Activated CD4-positive, alpha-beta T cell treated with anti-CD3 and anti-CD28 coated beads, Interleukin-2, amount 50 U/mL, for 1 hour (primary cell): ENCODE measurements around the gene RNASE13.

Experiments
- DNase-seq: peaks from one replicate; pipeline ENCODE4 v3.0.0-alpha.2; 2020

Gene RNASE13

DNA sequence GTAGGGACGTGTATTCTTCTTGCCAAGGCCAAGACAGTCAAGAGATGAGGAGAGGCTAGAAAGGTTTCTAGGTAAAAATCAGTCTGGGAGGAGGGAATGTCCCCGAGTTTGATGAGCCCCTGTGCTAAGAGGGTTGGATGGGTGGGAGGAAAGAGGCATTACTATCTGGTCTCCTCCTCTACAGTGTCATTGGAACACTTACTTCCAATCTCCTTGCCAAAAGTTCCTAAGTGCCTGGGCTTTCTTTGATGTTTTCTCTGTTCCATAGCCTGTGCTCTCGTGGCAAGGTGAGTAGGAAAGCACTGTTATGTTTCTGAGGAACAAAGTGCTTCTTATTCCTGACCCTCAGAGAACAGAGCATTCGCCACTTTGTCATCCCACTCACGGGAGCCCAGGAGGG lies at the start of gene RNASE13:
Gene RNASE13, minus strand, starts transcription at position 101 of the 400 bp plus-strand sequence. CDS start 519 bp downstream, outside the sequence.
- DNase-seq: no peak

GRCh38 chr14:21084396-21084795 lies 49.8 kb upstream of the RNASE13 start:
- DNase-seq: no peak

- DNase-seq: no peak
Measured at GRCh38 chr14:21083565-21084325, 49.1 kb upstream of the RNASE13 start.

- no peak for DNase-seq
Measured at GRCh38 chr14:21081521-21082142, 47.0 kb upstream of the RNASE13 start.

DNA sequence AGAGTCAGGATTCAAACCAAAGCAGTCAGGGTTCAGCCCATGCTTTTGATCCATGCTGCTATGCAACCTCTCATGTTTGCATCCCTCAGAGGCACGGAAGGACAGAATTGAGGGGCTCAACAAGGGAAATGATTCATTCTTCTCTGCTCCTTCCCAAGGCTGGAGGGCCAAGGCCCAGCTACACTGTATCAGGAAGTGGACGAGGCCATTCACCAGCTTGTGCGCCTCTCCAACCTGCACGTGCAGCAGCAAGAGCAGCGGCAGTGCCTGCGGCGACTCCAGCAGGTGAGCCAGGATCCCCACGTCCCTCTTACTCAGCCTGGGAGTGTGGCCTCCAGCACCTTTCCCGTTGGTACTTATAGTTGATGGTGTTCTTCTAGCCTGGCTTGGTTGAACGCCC lies 44.1 kb upstream of the RNASE13 start:
- DNase-seq: no peak

DNA sequence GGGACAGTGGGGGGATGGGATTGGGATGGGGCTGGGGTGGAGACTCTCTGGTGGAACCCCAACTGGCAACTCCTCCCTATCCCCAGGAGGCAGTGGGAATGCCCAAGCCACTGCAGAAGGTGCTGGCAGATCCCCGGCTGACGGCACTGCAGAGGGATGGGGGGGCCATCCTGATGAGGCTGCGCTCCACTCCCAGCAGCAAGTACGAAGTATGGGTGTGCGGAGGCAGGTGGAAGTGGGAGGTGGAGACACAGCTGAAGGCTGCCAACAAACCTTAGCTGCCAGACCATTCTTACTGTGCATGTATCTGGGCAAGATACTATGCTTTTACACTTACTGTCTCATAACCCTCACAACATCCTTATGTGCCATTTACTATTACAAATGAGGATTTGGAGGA lies 43.7 kb upstream of the RNASE13 start:
- no peak for DNase-seq

- no peak for DNase-seq
Measured at GRCh38 chr14:21077672-21078071, 43.1 kb upstream of the RNASE13 start.

DNA sequence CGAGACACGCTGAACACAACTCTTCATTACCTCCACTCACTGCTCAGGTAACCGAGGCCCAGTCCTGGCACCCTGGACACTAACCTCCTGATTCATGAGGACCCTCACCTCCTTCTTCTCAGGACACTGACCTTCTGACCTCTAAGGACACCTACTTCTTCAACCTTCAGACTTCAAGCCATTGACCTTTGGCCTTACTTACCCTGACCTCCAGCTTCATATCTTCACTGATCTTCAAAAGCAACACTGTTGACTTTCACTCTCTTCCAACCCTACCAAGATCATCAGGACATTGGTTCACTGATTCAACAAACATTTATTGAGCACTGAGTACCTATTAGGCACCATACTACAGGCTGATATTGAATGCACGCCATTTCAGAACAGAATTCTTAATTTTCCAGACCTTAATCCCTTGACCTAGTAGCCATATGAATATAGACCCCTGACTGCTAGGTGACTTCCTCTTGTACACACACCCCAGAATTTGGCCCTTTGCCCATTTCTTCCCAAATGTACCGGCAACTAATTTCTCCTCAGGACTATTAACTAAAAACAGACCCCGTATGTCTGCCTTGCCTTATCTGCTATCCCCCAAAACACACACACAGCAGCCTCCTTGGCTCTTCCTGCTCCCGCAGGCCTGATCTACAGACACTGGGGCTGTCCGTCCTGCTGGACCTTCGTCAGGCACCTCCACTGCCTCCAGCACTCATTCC lies 41.3 kb upstream of the RNASE13 start:
- no peak for DNase-seq

- DNase-seq: no peak
Measured at GRCh38 chr14:21074398-21075272, 40.0 kb upstream of the RNASE13 start.

GRCh38 chr14:21073921-21074320 lies 39.3 kb upstream of the RNASE13 start:
- DNase-seq: no peak

- no peak for DNase-seq
Measured at GRCh38 chr14:21072781-21073339, 38.3 kb upstream of the RNASE13 start.

- DNase-seq: no peak
Measured at GRCh38 chr14:21072031-21072473, 37.4 kb upstream of the RNASE13 start.

GRCh38 chr14:21071225-21072030 lies 36.8 kb upstream of the RNASE13 start:
- DNase-seq: peak; percentile 39

GRCh38 chr14:21070610-21071224 lies 36.1 kb upstream of the RNASE13 start:
- DNase-seq: no peak

GRCh38 chr14:21070083-21070609 lies 35.5 kb upstream of the RNASE13 start, which contains the start of gene ARHGEF40:
TSS of gene ARHGEF40 (plus strand) at chr14:21070304. CDS start at chr14:21070397, 93 bp downstream.
- DNase-seq: no peak

GRCh38 chr14:21069388-21070082 lies 34.9 kb upstream of the RNASE13 start:
- peak; percentile 25 for DNase-seq

DNA sequence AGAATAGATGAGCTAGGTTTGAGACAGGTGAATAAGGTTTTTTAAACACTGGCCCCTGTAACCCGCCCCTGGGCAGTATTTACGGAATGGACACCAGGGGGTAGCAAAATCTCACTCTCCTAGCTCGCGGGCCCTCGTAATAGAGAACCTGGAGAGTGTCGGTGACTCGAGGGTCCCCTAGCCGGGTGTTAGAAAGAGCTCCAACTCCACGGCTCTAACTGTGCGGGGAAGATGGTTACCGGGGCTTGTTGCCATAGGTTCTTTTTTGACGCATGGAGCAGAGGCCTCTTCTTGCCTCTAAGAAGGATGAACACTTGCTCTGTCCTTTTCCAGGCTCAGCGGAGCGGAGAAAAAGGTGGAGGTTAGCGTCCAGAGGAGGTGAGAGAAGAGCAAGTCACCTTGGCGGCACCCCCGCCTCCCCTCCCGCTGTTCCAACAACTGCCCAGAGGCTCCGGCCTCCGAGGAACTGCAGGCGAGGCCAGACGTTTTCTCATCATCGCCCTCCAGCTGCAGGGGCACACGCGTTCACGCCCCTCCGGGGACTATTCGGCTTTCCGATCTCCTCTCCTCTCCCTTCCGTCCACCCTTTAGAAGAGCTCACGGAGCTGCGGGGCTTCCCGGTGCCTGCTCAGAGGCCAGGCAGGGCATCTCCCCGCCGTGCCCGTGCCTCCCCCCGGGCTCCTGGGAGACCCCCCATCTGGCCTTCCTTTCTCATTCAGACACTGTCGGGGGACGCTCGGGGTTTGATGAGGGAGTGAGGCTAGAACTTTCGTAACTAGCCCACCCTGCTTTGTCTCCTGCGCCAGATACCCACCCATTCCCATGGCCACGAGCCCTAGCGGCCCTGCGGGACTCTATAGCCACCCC lies 34.1 kb upstream of the RNASE13 start:
- DNase-seq: peak; percentile 53

DNA sequence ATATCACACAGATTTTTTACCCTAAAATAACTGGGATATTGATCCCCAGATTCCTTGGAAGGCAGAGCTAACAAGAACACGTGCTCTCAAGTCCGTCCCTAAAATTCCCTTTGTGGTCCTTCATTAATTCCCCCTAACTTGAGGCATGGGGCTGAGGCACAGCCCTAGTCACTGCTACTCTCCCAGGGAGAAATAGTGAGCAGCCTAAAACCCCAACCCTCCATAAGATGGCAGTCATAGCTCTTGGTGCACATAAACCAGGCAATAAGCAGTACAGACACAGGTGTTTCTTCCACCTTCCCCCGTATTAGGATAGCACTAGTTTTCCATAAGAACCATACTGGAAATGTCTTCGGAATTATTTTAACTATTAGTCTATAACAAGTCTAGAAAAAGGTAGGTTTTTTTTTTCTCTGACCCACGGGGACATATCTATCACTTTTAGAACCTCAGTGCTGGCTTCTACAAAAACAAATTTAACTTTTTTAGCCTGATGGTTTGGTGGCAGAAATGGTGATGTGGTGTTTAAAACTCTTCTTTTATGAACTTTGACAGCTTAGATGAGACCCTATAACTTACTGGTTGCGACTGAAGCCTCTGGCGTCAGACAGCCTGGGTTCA lies 32.4 kb upstream of the RNASE13 start:
- DNase-seq: no peak

GRCh38 chr14:21063479-21063878 lies 28.9 kb upstream of the RNASE13 start:
- DNase-seq: no peak
